HepG2 (cell line): ENCODE data around the gene MCOLN3. TPM values are rescaled to one million over a fixed set of nuclear protein-coding genes. Genes with fewer than 3 reads are reported as not detected.

Experiments used
- CEBPG ChIP-seq: IDR thresholded peaks from 2 replicates; pipeline ENCODE4 v1.6.1; 2016
- ERF ChIP-seq: IDR thresholded peaks from 2 replicates; pipeline ENCODE4 v1.6.1; 2018; ENCODE audit warnings: missing biosample characterization, missing genetic modification reagents
- FOXO4 ChIP-seq: sonication (generic); formaldehyde crosslinking; conservative IDR thresholded peaks from 2 replicates; pipeline ENCODE4 v1.8.1; 2023; ENCODE audit warnings: missing genetic modification reagents
- HOXA9 ChIP-seq: sonication (generic); formaldehyde crosslinking; IDR thresholded peaks from 2 replicates; pipeline ENCODE4 v1.8.1; 2022; ENCODE audit warnings: missing genetic modification reagents, mild to moderate bottlenecking, moderate library complexity, borderline replicate concordance
- PRDM10 ChIP-seq: sonication (generic); formaldehyde crosslinking; IDR thresholded peaks from 2 replicates; pipeline ENCODE4 v1.4.0; 2020; ENCODE audit warnings: low read depth, missing genetic modification reagents
- REL ChIP-seq: sonication (generic); formaldehyde crosslinking; conservative IDR thresholded peaks from 2 replicates; pipeline ENCODE4 v1.8.0; 2022; ENCODE audit warnings: mild to moderate bottlenecking, missing genetic modification reagents, moderate library complexity
- TGIF2 ChIP-seq: IDR thresholded peaks from 2 replicates; pipeline ENCODE4 v1.6.1; 2016; ENCODE audit warnings: control low read depth, missing compliant biosample characterization
- ZBTB26 ChIP-seq: IDR thresholded peaks from 2 replicates; pipeline ENCODE4 v1.6.1; 2016; ENCODE audit warnings: missing compliant biosample characterization, missing genetic modification reagents, borderline replicate concordance
- ZNF619 ChIP-seq: sonication (generic); formaldehyde crosslinking; IDR thresholded peaks from 2 replicates; pipeline ENCODE4 v1.4.0; 2020; ENCODE audit warnings: mild to moderate bottlenecking, missing genetic modification reagents
- ZSCAN12 ChIP-seq: sonication (generic); formaldehyde crosslinking; IDR thresholded peaks from 2 replicates; pipeline ENCODE4 v1.9.0; 2021; ENCODE audit warnings: mild to moderate bottlenecking, missing genetic modification reagents
- polyA plus RNA-seq, 8 experiments: library from polyadenylated mRNA; depleted of rRNA in 3 of 8; stranded (reverse) in 7 of 8; unstranded in 1 of 8; fragments of >200 nt; fragmentation: Illumina TruSeq in 4 of 8; extraction: Trizol in 4 of 8; gene quantifications; 2 replicates each; pipeline versions ENCODE4 v1.2.1 to v1.2.3, GENCODE V29; 2011 to 2016; ENCODE audit warnings: low read depth in 4 of 8, missing spikeins in 1 of 8, mixed read lengths in 1 of 8; ENCODE audit not compliant: insufficient read depth in 1 of 8
- total RNA-seq, 5 experiments: library from RNA; depleted of rRNA; stranded (reverse); fragments of >200 nt; fragmentation: Illumina TruSeq; extraction: Trizol; gene quantifications; 2 replicates each; pipeline ENCODE4 v1.2.3, GENCODE V29; 2016; ENCODE audit warnings: low read depth in 1 of 5

MCOLN3 gene
- total and polyA plus RNA-seq, 2 of the 13 experiments (the other 11 are each of a cell fraction or from before 2014, with no cell fraction given) = 0.04 TPM

GRCh38 chr1:85022700-85023099, 25.6 kb downstream of the MCOLN3 start (continued):
- TF ChIP-seq FOXO4 (CRISPR knock-in tag) (no peak), ZNF619 (CRISPR knock-in tag) (no peak), ERF (CRISPR knock-in tag) (no peak), ZSCAN12 (no peak), CEBPG (no peak), PRDM10 (no peak), ZBTB26 (CRISPR knock-in tag) (no peak), REL (CRISPR knock-in tag) (no peak), HOXA9 (CRISPR knock-in tag) (no peak), TGIF2 (no peak)
